GM21529 (cell line): Measurements from ENCODE around the gene ZNF600.
"Not testable (repeated sequence)": the region's sequence is repeated elsewhere in the genome, so short reads cannot be mapped to it uniquely, and the experiment has no call there.

Source experiments
- ATAC-seq: cut with Tn5 transposase; IDR thresholded peaks from one replicate; pipeline ENCODE4 v1.9.1; 2021; ENCODE audit not compliant: unreplicated experiment

Gene ZNF600

DNA sequence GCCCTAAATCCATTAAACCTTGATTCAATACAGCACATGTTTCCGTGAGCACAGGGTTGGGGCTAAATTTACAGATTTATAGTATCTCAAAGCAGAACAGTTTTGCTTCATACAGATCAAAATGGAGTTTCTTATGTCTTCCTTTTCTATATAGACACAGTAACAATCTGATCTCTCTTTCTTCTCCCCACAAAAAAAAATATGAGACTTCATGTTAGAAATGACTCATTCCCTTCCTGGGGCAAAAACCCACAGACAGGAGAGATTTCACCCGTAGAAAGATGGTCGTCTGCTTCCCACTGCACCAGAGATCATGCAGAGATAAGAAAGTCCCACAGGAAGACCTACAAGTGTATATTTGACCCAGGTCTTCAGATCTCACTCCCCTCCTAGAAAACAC lies 44.1 kb downstream of the ZNF600 start:
- no peak for ATAC-seq

DNA sequence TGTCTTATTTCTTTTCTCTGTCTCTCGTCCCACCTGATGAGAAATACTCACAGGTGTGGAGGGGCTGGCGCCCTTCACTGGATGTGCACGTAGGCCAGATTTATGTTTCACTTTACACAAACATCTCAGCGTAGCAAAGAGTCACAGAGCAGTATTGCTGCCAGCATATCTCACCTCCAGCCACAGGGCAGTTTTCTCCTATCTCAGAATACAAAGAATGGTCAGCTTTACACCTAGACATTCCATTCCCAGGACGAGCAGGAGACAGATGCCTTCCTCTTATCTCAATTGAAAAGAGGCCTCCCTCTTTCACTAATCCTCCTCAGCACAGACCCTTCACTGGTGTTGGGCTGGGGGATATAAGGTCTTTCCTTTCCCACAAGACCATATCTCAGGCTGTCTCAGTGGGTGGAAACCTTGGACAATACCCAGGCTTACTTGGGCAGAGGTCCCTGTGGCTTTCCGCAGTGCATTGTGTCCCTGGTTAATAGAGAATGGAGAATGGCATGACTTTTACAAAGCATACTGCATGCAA lies 44.6 kb downstream of the ZNF600 start:
- no peak for ATAC-seq

DNA sequence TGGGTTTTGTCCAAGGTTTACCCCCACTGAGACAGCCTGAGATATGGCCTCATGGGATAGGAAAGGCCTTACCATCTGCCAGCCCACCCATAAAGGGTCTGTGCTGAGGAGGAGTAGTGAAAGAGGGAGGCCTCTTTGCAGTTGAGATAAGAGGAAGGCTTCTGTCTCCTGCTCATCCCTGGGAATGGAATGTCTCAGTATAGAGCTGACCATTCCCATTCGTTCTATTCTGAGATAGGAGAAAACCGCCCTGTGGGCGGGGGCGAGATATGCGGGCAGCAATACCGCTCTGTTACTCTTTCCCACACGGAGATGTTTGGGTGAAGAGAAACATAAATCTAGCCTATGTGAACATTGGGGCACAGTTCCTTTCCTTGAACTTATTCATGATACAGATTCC lies 45.2 kb downstream of the ZNF600 start:
- ATAC-seq, result not testable (repeated sequence)

DNA sequence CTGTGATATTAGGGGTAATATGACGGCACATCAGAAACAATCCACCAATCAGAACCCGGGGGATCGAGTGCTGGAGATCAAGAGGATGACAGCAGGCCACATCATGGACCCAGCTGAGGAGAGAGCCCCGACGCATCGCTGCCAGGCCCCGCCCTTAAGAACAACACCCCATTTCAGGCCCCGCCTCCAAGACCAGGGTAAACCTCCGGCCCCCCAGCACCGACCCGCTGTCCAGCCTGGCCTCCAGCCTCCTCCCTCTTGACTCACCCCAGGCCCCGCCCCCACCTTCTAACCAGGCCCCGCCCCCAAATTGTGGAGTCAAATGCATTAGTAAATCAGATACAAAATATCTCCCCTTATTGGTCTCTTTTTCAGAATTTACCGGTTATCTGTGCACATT lies 47.0 kb downstream of the ZNF600 start:
- ATAC-seq, result no peak

DNA sequence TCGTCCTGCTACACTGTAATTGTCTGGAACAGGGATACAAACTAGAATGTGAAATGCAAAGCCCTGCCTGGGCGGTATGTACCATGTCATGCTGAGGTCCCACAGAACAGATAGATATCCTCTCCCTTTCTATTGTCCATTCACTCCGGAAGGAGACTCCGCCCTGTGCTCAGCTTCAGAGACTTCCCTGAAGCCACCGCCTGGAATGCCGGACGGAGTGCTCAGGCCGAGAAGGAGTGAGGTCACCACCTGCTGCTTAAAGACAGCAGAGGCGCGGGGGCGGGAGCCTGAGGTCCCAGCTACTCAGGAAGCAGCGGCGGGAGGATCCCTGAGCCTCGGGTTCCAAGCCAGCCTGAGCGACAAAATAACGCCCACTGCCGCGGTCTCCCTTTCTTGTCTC lies 50.9 kb downstream of the ZNF600 start:
- no peak for ATAC-seq

DNA sequence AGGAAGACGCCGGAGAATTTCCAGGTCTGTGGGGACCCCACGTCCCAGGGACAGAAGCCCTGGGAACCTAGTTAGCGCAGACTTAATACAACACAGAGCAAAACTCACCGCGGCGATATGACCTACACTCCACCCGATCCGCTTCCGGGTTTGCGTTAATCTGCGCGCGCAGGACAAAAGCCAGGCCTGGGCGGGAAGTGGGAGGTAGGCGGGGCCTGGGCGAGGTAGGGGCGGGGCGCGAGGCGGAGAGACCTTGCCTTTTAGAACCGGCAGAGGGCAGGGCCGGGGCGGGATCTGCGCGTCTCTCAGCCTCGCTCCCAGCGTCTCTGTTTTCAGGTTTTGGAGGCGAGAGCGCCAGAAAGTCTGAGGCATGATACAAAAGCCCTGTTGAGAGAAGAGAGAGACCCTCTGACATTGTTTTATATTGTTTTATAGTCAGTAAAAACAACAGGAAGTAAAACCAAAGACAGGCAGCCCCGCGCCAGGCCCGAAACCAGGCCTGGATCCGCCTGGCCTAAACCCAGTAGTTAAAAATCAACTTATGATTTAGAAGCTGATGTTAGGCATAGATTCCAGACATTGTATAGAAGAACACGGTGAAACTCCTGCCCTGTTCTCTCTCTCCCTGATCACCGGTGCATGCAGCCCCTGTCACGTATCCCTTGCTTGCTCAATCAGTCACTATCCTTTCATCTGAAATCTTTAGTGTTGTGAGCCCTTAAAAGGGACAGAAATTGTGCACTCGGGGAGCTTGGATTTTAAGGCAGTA lies 51.5 kb downstream of the ZNF600 start, which contains the start of gene ZNF611:
Gene ZNF611 (minus strand): TSS at position 152 of the 769 bp plus-strand sequence. CDS start 19,150 bp downstream, outside the sequence.
- ATAC-seq, result peak; percentile 96

DNA sequence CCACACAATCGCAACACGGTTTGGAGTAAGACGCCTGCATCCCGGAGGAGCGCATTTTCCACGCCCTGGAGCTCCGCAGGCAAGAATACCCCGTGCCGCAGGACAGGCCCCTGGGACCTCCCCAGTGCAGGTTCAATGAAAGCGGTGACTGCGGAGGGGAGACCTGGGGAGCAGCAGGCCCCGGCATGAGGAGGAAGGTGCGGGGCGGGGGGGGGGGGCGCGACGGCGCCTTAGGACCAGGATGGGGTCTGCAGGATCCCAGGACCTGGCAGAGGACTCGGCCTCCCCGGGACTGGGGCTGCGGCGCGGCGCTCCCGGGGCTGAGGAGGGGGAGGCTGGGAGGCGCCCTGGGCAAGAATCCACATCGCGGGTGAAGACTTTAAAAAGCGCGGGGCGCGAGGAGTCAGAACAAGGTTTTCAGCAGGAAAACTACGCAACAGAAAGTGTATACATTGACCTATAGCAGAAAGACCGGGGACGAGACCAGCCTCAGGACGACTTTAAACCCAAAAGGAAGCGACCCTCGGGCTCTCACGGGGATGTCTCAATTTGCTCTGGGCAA lies 52.2 kb downstream of the ZNF600 start:
- peak; percentile 28 for ATAC-seq

DNA sequence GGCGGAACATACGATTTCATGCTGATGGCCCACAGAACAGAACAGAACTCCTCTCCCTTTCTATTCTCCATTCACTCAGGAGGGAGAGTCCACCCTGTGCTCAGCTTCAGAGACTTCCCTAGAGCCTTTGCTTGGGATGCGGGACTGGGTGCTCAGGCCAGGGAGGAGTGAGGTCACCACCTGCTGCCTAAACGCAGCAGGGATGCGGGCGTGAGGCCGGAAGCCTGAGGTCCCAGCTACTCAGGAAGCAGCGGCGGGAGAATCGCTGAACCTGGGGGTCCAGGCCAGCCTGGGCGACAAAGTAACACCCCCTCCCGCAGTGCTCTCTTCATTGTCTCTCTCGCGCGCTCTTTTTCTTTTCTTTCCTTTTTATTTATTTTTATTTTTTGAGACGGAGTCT lies 60.5 kb downstream of the ZNF600 start:
- not testable (repeated sequence) for ATAC-seq

DNA sequence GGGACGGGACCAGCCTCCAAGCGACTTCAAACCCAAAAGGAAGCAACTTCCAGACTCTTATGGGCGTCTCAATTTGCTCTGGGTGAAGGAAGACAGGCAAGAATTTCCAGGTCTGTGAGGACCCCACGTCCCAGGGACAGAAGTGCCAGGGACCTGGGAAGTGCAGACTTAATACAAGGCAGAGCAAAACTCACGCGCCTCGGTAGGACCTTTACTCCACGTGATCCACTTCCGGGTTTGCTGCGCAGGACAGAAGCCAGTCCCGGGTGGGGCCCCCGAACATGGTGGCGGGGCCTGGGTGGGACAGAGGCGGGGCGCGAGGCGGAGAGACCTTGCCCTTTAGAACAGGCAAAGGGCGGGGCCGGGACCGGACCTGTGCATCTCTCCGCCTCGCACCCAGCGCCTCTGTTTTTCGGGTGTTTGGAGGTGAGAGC lies 61.0 kb downstream of the ZNF600 start:
- ATAC-seq, result no peak

DNA sequence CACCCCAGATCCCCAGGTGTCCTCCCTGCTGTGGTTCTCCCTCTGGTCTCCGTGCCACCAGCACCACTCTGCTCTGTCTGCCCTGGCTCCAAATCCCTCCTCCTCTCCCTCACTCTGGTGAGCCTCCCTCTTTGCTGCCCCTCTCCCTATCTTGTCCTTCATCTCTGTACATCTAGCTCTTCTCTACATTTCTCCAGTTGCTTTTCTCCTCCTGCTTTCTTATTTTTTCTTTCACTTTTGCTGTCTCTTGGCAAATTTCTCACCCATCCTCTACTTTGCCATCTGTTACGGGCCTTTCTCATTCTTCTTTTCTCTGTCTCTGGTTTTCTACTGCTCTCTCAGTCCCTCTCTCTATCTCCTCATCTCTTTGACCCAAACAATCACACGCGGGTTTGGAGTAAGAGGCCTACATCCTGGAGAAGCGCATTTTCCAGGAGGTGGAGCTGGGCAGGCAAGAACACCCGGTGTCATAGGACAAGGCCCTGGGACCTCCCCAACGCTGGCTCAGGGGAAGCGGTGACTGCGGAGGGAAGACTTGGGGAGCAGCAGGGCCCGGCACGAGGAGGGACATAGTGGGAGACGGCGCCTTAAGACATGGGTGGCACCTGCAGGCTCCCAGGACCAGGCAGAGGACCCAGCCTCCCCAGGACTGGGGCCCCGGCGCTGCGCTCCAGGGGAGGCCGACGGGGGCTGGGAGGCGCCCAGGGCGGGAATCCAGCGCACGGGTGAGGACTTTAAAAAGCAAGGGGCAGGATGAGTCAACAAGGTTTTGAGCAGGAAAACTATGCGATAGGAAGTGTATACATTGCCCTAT lies 61.7 kb downstream of the ZNF600 start:
- ATAC-seq, result no peak

DNA sequence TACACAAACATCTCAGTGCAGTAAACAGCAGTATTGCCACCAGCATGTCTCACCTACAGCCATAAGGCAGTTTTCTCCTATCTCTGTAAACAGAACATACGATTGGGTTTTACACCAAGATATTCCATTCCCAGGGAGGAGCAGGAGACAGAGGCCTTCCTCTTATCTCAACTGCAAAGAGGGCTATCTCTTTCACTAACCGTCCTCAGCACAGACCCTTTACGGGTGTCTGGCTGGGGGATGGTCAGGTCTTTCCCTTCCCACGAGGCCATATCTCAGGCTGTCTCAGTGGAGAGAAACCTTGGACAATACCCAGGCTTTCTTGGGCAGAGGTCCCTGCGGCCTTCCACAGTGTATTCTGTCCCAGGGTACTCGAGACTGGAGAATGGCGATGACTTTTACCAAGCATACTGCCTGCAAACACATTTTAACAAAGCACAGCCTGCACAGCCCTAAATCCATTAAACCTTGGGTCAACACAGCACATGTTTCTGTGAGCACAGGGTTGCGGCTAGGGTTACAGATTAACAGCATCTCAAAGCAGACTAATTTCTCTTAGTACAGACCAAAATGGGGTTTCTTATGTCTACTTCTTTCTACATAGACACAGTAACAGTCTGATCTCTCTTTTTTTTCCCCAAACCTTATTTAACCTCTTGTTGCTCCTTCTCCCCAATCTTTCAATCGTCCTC lies 62.5 kb downstream of the ZNF600 start:
- not testable (repeated sequence) for ATAC-seq

DNA sequence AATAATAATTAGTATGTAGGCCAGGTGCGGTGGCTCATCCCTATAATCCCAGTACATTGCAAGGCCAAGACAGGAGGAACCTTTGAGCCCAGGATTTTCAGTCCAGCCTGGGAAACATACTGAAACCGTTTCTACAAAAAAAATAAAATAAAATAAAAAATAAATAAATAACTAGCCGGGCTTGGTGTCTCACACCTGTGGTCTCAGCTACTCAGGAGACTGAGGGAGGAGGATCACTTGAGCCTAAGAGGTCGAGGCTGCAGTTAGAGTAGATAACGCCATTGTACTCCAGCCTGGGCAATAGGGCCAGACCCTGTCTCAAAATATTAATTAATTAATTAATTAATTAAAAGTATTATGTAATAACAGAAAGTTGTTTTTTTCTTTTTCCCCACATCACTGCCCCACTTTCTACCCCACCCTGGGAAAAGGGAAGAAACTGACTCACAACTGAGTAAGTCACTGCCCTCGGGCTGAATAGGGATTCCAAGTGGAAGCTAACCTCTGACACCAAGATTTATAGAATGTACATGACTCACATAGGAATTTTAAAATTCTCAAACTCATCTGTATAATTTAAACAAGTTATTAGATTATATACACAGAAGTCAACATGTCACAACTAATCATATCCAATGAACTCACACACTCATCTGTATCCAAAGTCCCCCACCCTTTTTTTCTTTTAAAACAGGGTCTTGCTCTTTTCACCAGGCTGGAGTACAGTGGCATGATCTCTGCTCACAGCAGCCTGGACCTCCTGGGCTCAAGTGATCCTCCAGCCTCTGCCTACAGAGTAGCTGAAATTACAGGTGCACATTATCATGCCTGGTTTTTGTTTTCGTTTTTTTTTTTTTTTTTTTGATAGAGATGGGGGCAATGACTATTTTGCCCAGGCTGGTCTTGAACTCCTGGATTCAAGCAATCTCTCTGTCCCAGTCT lies 64.3 kb downstream of the ZNF600 start:
- no peak for ATAC-seq

DNA sequence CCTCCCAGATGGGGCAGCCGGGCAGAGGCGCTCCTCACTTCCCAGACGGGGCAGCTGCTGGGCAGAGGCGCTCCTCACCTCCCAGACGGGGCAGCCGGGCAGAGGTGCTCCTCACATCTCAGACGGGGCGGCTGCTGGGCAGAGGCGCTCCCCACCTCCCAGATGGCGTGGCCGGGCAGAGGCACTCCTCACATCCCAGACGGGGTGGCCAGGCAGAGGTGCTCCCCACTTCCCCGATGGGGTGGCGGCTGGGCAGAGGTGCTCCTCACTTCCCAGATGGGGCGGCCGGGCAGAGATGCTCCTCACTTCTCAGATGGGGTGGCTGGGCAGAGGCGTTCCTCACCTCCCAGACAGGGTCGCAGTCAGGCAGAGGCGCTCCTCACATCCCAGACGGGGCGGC lies 66.0 kb downstream of the ZNF600 start:
- ATAC-seq, result not testable (repeated sequence)

DNA sequence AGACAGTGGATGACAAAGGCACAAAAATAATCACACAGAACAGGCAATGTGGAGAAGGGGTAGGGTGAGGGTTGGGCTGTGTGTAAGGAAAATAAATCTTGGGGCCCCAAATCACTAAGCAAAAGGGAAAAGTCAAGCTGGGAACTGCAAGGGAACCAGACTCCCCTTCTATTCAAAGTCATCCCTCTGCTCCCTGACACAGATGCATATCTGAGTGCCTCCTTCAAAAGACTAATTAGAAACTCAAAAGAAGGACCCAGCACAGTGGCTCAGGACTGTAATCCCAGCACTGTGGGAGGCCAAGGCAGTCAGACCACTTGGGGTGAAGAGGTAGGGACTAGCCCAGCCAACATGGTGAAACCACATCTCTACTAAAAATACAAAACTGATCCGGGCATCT lies 70.1 kb downstream of the ZNF600 start:
- no peak for ATAC-seq

DNA sequence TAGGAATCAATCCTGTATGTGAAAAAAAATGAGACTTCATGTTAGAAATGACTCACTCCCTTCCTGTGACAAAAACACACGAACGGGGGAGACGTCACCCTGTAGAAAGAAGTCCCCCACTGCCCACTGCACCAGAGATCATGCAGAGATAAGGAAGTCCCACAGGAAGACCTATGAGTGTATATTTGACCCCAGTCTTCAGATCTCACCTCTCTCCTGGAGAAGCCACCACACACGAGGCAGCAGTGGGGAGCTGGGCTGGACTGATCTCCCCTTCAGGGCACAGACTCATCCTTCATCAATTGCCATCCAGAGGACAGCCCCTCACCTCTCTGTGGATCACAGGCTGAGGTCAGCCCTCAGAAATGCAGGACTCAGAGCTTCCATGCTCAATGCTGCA lies 70.7 kb downstream of the ZNF600 start:
- ATAC-seq, result not testable (repeated sequence)

DNA sequence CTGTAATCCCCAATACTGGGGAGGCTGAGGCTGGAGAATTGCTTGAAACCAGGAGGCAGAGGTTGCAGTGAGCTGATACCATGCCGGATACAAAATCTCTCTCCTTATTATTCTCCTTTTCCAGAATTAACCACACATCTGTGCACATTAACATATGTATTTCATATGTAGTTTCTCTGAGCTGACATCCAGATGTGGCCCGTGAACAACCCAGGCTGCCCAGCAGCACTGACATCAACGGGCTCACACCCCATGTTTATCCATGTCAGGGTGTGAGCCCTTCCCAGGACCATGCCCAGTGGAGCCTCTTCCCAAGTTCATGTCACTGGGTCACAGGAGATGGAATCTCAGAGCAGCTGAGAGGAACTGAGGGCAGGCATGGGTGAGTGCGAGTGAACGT lies 71.3 kb downstream of the ZNF600 start:
- not testable (repeated sequence) for ATAC-seq
